Measurements from ENCODE around the gene CCDC57. TPM values are rescaled to one million over a fixed set of nuclear protein-coding genes. Genes with fewer than 3 reads are reported as not detected.

CCDC57 gene
- total and polyA plus RNA-seq, 11 donors, result 4.3 to 17.6 (median 9.5) TPM

DNA sequence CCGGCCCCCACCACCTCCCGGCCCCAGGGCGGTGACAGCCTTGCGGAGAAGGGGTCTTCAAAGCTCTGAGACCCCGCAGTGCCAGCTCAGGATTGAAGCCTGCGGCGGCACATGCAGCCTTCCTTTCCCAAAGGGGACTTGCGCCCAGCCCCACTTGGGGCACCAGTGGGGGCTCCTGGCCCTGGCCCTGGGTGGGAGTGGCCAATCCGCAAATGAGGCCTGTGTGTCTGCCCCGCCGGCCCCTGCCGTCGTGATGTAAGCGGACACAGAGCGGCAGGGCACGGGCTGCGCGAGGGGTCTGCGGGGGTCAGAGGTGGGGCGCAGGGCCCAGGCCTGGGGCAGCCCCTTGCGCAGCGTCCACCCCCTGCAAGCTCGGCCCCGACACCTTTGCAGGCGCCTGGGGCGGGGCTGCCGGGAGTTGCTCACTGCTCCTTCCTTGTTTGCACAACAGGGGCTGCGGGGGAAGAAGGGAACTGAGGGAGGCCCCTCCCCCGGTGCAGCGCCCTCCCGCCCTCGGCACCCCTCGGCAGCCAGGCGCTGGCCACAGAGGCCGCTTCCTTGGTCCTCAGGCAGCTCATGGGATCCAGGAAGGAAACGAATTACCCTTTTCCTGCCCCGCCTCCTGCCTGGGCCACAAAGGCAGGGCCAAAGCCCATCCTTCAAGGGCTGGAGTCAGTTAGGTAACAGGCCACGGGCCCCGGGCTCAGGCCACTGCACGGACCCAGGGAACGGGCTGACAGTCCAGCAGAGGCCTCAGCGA lies 19.1 kb upstream of the CCDC57 start:
- peak overlapping the region; percentile 85 to 99 (median 93) for H3K27ac ChIP-seq
- TF ChIP-seq, protein P1, sequence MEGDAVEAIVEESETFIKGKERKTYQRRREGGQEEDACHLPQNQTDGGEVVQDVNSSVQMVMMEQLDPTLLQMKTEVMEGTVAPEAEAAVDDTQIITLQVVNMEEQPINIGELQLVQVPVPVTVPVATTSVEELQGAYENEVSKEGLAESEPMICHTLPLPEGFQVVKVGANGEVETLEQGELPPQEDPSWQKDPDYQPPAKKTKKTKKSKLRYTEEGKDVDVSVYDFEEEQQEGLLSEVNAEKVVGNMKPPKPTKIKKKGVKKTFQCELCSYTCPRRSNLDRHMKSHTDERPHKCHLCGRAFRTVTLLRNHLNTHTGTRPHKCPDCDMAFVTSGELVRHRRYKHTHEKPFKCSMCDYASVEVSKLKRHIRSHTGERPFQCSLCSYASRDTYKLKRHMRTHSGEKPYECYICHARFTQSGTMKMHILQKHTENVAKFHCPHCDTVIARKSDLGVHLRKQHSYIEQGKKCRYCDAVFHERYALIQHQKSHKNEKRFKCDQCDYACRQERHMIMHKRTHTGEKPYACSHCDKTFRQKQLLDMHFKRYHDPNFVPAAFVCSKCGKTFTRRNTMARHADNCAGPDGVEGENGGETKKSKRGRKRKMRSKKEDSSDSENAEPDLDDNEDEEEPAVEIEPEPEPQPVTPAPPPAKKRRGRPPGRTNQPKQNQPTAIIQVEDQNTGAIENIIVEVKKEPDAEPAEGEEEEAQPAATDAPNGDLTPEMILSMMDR (IDR thresholded peaks at IDR 0.05), result no peak
- TF ChIP-seq POLR2A (IDR thresholded peaks at IDR 0.05), result peak in 1 of 2 donors; percentile 20
- intact Hi-C loops (cut with DNase I), result loop anchor here in 4 of 10 donors (2.0 to 10.0 kb wide), 4 partner anchors 19 to 93 kb away; partner anchors contain the start of gene CCDC57 (in 1 of the 4)
- DNase-seq (peak; percentile 83 to 90 (median 86)), ATAC-seq (peak; percentile 19 to 52 (median 44))
- peaks cover 0 to 12% (median under 1%) of the 10 kb centered on the region in 9 donors for H3K36me3 ChIP-seq
- H3K27me3 ChIP-seq, result peaks cover 0 to 6% (median 0%) of the 10 kb centered on the region in 9 donors
- H3K9me3 ChIP-seq, result no peaks in the 10 kb centered on the region
- 6 to 29% (median 9%) methylated on average over 7 to 42 of the region's 42 CpGs for WGBS, 4 donors
- peaks cover 6 to 76% (median 41%) of the 10 kb centered on the region in 12 donors for H3K4me1 ChIP-seq
- H3K4me3 ChIP-seq, result peak overlapping the region; percentile 32 to 93 (median 72)

DNA sequence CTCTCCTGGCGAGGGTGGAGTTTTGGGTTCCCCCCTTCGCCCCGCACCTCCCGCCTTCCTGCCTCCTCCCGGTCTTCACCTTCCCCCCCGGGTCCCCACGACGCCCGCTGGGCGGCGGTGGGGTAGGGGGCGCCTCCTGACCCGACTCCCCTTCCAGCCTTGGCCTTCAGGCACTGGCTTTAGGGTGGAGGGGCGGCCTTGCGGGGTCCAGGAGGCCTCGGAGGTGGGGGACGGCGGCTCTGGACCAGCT lies 18.6 kb upstream of the CCDC57 start:
- TF ChIP-seq, protein P1 (IDR thresholded peaks at IDR 0.05), result no peak
- TF ChIP-seq POLR2A (IDR thresholded peaks at IDR 0.05), result no peak
- intact Hi-C loops (cut with DNase I), result loop anchor here in 4 of 10 donors (2.0 to 10.0 kb wide), 4 partner anchors 18 to 94 kb away; partner anchors contain the start of gene CCDC57 (in 1 of the 4)

GRCh38 chr17:82230609-82231311 lies 18.1 kb upstream of the CCDC57 start:
- TF ChIP-seq POLR2A (IDR thresholded peaks at IDR 0.05), result peak in 1 of 2 donors; percentile 29
- TF ChIP-seq, protein P1 (IDR thresholded peaks at IDR 0.05), result peak; percentile 37 to 79 (median 62)
- peak; percentile 57 to 78 (median 74) for ATAC-seq
- Histone ChIP-seq H3K36me3 (peaks cover 0 to 3% (median 0%) of the 10 kb centered on the region in 9 donors), H3K4me1 (peaks cover 0 to 69% (median 37%) of the 10 kb centered on the region in 12 donors), H3K4me3 (peak overlapping the region; percentile 32 to 93 (median 72)), H3K27ac (peak overlapping the region; percentile 85 to 99 (median 93)), H3K9me3 (no peaks in the 10 kb centered on the region), H3K27me3 (peaks cover 0 to 6% (median 0%) of the 10 kb centered on the region in 9 donors)
- intact Hi-C loops (cut with DNase I), result loop anchor here in 4 of 10 donors (2.0 to 10.0 kb wide), 4 partner anchors 18 to 94 kb away; partner anchors contain the start of gene CCDC57 (in 1 of the 4)
- peak; percentile 90 to 95 (median 91) for DNase-seq
- 5 to 9% (median 6%) methylated on average over 3 to 76 of the region's 76 CpGs for WGBS, 4 donors

More for the DNA sequence above, 18.6 kb upstream of the CCDC57 start:
- H3K4me1 ChIP-seq, result peaks cover 2 to 71% (median 38%) of the 10 kb centered on the region in 12 donors
- H3K27ac ChIP-seq, result peak overlapping the region; percentile 85 to 99 (median 93)
- no peaks in the 10 kb centered on the region for H3K9me3 ChIP-seq
- peaks cover 0 to 7% (median 0%) of the 10 kb centered on the region in 9 donors for H3K36me3 ChIP-seq
- peak overlapping the region; percentile 32 to 93 (median 72) for H3K4me3 ChIP-seq
- DNase-seq (no peak), ATAC-seq (peak in 3 of 4 donors; percentile 0 to 8 (median 3))
- peaks cover 0 to 6% (median 0%) of the 10 kb centered on the region in 9 donors for H3K27me3 ChIP-seq
- WGBS, 4 donors, result 0 to 1% (median 0%) methylated on average over 3 to 18 of the region's 18 CpGs

Measured in heart left ventricle (tissue), 16 donors.